22Rv1 (cell line): ENCODE measurements around the gene SH3PXD2A.

Experiments used
- H3K27ac ChIP-seq: fragments of 450-650 bp; 2 replicates; pipeline ENCODE4 v1.5.1; 2017
- CTCF ChIP-seq: fragments of 450-650 bp; IDR thresholded peaks from 2 replicates; pipeline ENCODE4 v1.5.1; 2017; ENCODE audit warnings: mild to moderate bottlenecking
- ZFX ChIP-seq: fragments of 450-650 bp; IDR thresholded peaks from 2 replicates; pipeline ENCODE4 v1.6.1; 2017; ENCODE audit warnings: antibody characterized with exemption, borderline replicate concordance

SH3PXD2A gene

GRCh38 chr10:103546401-103546800 lies 309.0 kb downstream of the SH3PXD2A start:
- TF ChIP-seq CTCF (no peak), ZFX (no peak)

GRCh38 chr10:103545771-103546281 lies 309.6 kb downstream of the SH3PXD2A start:
- H3K27ac ChIP-seq = peak overlapping the region; percentile 87

More at GRCh38 chr10:103546401-103546800, 309.0 kb downstream of the SH3PXD2A start:
- peak overlapping the region; percentile 87 for H3K27ac ChIP-seq

GRCh38 chr10:103545366-103545765 lies 310.0 kb downstream of the SH3PXD2A start:
- TF ChIP-seq ZFX (no peak), CTCF (no peak)
- H3K27ac ChIP-seq = peak overlapping the region; percentile 87

More at GRCh38 chr10:103545771-103546281, 309.6 kb downstream of the SH3PXD2A start:
- TF ChIP-seq ZFX (no peak), CTCF (no peak)

GRCh38 chr10:103544657-103545310 lies 310.6 kb downstream of the SH3PXD2A start:
- H3K27ac ChIP-seq = peak overlapping the region; percentile 87
- no peak for TF ChIP-seq CTCF
- TF ChIP-seq ZFX = no peak
